NCI-H2196 treated with DMSO at 0.1 percent for 48 hours (cell line): Measurements from ENCODE around the gene GUK1.

Experiments used
- DNase-seq: peaks from one replicate; lab custom pipeline; 2025; ENCODE audit not compliant: unreplicated experiment; lab: John Stamatoyannopoulos, UW

The GUK1 gene

GRCh38 chr1:228149406-228150119, 9.5 kb downstream of the GUK1 start, which contains the start of gene GJC2:
TSS of gene GJC2 (plus strand) at chr1:228149930. CDS start at chr1:228157759, 7,829 bp downstream.
- no peak for DNase-seq

DNA sequence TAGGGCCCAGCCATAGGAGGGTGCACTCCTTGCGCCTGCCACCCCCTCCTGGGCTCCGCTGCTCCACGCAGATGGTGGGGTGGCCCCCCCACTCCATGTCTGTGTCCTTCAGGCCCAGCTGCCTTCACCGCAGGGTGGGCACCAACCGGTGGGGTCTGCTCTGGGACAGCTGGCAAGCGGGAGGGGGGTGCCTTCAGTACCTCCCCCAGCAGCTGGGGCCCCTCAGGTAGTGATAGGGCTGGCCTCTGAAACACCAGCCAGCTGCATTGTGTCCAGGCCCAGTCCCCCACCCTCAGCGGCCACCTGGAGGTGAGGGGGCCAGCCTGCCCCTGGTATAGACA, 10.0 kb downstream of the GUK1 start:
- no peak for DNase-seq

DNA sequence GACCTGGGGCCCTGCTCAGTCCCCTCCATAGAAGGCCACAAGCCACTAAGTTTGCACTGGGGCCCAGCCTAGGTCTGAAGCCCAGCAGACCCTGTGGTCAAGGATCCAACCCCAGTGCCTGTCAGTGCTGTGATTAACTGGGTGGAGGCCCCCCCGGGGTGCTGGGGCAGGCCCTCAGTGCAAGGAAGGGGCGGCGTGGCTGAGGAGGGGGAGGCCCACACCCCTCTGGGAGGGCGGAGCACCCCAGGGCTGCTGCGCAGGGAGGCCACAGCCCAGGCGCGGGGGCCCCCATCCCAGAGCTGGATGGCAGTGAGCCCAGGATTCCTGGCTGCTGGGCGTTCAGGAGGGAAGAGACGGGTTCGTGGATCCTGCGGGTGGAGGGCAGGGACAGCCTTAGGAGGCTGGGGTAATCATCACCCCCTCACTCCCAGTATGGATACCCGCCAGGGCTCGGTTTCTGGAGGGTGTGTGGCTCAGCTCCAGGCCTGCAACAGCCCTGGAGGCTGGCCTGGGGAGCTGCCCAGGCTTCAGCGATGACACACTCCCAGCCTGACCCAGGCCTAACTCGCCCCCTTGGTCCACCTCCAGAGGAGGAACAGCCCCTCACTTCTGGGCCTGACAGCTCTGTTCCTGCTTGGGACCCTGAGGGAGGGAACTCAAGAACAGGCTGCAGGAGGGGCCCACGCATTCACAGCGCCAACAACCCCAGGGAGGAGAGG, 10.5 kb downstream of the GUK1 start:
- no peak for DNase-seq

DNA sequence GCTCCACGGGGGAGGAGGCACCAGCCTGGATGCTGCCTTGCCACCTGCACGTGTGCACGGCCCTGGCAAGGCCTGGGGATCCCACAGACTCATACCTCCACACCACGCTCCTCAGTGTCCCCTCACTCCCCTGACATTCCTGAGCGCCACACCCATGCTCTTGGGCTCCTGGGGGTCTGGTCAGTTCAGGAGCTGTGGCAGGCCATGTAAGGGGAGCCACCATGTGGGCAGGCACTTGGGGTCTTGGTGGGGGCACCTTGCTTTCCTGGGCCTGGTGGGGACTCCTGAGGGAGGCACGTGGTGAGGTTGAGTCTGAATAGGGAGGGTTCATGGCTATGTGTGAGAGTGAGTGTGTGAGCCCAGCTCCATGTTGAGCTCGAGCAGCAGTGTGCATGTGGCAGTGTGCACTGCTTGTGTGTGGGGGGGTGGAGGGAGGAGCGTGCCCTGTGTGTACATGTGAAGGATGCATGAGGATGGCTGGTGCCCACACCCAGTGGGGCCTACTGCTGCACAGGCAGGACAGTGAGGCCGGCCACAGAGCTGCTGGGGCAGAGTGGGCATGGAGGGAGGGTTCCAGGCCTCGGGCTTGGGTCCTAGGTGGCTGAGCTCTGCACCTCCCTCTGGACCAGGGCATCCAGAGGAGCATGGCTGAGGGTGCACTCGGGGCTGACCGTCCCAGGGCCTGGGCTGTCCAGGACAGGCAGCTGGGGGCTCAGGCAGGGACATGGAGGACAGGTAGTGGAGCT, 11.3 kb downstream of the GUK1 start:
- DNase-seq, result no peak

DNA sequence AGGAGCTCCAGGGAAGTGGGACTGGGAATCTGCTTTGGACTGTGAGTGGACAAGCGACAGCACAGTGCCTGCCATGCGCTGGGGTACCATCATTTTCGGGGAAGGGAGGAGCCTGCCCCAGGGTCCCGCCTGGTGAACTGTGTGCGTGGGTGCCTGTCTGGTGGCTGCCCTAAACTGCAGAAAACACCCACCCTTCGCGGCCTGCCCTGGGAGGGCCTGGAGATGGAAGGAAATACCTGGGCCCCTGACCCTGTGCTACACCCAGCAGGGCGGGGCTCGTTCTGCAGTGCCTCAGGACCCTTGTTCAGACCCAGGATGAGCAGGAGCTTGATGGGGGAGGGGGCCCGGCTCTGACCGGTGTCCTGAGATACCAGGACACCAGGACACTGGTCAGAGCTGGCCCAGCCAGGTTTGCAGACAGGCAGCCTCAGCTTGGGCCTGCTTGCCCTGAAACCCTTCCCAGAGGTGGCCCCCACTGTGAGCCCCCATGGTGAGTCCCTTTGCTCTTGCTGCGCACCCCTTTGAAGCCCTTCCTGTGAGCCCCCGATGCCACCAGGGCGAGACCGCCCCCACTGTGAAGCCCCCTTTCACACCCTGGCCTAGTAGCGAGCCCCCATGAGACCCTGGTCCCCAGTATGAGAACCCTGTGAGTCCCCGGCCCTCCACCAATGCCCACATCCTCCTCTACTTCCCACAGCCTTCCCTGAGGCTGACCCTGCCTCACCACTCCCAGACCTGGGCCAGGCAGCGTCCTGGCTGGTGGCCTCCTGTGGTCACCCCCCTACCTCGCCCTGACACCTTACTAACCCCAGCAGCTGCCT, 12.2 kb downstream of the GUK1 start:
- DNase-seq, result no peak

- no peak for DNase-seq
Observed at GRCh38 chr1:228152918-228153258, 12.8 kb downstream of the GUK1 start.

DNA sequence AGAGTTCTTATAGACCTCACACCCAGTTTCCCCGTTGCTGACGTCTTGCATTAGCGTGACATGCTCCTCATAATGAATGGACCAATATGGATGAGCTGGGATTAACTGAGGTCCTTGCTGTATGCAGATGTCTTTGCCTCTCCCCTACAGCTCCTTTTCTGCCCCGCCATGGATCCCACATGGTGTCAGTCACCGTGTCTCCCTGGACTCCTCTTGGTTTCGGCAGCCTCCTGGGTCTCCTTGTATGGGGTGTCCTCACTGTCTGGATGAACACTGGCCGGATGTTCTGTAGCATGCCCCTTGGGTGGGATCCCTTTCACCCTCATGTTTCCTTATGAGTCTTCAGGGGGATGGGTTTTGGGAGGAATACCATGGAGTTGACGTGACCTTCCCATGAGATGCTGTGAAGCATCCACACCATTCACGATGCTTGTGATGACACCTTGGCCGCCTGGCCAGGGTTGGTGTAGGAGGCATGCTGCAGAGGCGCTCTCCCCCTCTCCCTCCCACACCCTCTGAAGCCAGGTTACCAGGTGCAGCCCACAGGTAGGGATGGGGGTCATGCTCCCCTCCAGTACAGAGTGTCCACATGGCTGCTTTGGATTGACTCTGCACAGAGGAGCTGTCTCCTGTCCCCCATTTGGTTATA, 14.1 kb downstream of the GUK1 start:
- DNase-seq, result no peak

GRCh38 chr1:228154670-228155571, 14.8 kb downstream of the GUK1 start:
- no peak for DNase-seq

DNA sequence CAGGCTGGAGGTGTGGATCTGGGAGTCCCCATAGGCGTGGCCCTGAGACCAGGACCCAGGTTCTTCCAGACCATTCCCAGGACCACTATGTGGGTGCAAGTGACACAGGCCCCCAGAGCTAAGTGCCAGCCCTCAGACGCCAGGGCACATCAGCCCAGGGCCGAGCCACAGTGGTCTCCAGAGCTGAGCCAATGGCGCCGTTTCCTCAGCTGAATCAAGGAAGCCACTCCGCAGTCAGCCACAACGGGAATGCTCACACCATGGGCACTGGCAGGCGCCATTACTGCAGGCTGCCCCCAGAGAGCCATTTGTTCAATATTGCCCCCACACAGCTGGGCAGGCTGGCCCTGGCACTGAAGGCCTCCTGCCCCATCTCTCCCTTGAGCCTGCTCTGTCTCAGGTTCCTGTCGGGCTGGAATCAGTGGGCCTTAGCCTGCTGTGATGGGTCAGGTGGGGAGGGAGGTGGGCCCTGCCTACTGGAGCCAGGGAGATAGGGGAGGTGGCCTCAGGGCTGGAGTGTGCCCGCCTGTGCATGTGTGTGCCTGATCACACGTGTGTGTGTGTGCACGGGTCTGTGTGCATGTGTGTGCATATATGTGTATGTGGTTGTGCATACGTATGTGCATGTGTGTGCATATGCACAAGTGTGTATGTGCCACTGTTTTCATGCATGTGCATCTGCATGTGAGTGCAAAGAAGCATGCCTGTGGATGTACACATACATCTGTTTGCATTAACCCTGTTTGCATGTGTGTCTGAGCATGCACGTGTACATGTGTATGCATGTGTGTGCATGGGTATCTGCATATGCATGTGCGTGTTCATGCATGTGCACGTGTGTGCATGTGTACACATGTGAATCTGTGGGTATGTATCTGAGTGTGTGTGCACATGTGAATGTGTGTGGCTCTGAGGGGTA, 15.8 kb downstream of the GUK1 start:
- DNase-seq, result no peak

GRCh38 chr1:228156515-228156881, 16.4 kb downstream of the GUK1 start:
- DNase-seq, result no peak

DNA sequence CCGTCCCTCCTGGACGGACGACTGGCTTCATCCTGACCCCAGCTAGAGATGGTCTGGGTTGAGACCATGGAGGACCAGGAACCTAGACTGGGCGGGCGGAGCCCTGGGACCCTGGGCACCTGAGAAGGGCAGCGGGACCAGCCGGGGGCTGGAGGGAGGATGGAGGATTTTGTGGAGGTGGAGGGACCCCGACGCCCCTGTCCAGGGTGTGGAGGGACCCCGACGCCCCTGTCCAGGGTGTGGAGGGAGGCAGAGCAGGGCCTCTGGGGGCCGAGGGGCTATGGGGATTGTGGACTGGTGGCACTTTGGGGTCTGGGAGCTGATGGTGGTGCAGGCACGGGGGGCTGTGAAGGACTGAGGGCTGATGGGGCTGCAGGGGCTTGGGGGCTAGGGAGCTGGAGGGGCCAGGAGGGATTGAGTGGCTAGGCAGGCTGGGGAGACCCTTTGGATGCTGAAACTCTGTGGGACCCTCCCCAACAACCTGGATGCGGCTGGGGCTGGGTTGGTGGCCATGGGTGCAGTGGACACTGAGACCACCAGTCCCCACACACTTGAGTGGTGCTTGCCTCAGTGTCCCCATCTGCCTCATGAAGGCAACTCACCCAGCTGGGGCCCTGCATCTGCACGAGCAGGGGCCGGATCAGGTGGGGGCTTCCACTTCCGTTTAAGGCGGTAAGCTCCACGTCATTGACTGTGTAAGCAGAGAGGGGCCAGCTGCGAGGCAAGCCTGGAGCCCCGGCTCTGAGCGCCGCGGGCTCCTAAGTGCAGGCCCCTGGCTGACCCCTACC, 17.1 kb downstream of the GUK1 start:
- no peak for DNase-seq

DNA sequence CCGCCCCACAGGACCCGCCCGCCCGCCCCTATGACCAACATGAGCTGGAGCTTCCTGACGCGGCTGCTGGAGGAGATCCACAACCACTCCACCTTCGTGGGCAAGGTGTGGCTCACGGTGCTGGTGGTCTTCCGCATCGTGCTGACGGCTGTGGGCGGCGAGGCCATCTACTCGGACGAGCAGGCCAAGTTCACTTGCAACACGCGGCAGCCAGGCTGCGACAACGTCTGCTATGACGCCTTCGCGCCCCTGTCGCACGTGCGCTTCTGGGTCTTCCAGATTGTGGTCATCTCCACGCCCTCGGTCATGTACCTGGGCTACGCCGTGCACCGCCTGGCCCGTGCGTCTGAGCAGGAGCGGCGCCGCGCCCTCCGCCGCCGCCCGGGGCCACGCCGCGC, 17.6 kb downstream of the GUK1 start:
- no peak for DNase-seq

DNA sequence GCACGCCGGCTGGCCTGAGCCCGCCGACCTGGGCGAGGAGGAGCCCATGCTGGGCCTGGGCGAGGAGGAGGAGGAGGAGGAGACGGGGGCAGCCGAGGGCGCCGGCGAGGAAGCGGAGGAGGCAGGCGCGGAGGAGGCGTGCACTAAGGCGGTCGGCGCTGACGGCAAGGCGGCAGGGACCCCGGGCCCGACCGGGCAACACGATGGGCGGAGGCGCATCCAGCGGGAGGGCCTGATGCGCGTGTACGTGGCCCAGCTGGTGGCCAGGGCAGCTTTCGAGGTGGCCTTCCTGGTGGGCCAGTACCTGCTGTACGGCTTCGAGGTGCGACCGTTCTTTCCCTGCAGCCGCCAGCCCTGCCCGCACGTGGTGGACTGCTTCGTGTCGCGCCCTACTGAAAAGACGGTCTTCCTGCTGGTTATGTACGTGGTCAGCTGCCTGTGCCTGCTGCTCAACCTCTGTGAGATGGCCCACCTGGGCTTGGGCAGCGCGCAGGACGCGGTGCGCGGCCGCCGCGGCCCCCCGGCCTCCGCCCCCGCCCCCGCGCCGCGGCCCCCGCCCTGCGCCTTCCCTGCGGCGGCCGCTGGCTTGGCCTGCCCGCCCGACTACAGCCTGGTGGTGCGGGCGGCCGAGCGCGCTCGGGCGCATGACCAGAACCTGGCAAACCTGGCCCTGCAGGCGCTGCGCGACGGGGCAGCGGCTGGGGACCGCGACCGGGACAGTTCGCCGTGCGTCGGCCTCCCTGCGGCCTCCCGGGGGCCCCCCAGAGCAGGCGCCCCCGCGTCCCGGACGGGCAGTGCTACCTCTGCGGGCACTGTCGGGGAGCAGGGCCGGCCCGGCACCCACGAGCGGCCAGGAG, 18.3 kb downstream of the GUK1 start:
- DNase-seq, result no peak

DNA sequence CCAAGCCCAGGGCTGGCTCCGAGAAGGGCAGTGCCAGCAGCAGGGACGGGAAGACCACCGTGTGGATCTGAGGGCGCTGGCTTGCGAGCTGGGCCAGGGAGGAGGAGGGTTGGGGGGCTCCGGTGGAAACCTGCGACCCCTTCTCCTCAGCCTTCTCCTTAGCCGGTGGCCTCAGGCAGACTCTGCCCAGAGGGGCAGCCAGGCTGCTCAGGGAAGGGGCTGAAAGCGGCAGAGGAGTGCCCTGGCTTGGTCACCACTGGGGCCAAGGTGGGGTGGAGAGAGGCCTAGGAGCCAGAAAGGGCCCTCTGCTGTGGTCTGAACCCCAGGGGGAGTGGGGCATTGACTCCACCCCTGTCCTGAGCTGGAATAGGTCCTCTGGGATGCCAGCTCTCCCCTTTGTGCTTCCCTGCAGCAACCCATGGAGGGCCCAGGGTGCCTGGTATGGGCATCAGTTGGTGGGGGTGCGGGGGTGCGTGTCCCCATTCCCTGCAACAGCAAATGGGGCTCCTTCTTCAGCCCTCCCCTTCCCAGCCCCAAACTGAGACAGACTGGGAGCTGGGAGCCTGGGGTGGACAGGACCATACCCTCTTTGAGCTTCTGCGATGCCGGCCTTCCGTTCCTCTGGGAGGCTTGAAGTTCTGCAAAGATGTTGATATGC, 19.1 kb downstream of the GUK1 start:
- DNase-seq, result no peak

DNA sequence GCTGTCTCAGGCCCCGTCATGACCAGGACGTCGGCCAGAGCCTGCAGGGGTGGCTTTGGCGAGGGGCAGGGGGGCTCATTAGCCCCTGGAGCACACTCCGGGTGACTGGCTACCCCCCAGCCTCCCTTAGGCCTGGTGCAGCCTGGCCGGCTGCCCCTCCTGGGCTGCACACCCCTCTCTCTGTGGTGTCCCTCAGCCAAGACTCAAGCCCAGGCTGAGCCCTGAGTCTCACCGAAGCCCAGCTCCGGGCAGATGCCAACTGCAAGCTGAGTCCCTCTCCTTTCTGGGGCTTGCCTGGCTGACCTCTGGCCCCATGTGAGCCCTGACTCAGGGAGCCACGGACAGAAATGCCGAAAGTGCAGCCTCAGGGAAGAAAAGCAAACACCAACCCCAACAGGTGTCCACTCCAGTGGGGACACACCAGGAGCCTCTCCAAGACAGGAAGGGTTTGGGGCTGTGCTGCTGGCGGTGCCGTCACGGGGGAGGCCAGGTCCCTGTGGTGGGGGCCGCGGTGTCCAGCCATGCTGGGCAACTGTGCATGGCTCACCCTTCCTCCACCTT, 20.2 kb downstream of the GUK1 start:
- no peak for DNase-seq

DNA sequence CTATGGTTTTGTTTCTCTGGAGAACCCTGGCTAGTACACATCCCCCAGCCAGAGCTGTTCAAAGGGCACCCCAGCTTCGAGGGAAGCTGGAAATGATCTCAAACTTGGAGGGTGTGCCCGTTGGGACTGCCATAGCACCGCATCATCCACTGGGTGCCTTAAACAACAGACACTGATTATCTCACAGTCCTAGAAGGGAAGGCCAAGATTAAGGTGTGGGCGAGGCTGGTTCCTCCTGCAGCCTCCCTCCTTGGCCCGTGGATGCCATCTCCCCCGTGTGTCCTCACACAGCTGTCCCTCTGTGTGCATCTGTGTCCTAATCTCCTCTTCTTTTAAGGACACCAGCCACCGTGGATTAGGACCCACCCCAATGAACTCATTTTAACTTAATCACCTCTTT, 21.3 kb downstream of the GUK1 start:
- DNase-seq, result no peak
